Activated naive CD4-positive, alpha-beta T cell treated with anti-CD3 and anti-CD28 coated beads, Interleukin-2, amount 10 ng/mL, durations not matched to agents 7 days and 5 days (primary cell): ENCODE data around the gene FAM13C.
"Not testable (repeated sequence)": the region's sequence is repeated elsewhere in the genome, so short reads cannot be mapped to it uniquely, and the experiment has no call there.

ENCODE experiments used
- CTCF ChIA-PET: fragments of 350-600 bp; sonication (Branson Sonifier 250); formaldehyde crosslinking; loops from one replicate; lab custom pipeline; 2021; ENCODE audit warnings: antibody characterized with exemption; lab: Charles Lee
- DNase-seq: peaks from one replicate; pipeline ENCODE4 v3.0.0-alpha.2; 2020
- H3K27ac Mint-ChIP-seq: one replicate; pipeline ENCODE4 v1.8.0; 2021; ENCODE audit warnings: mild to moderate bottlenecking, moderate library complexity, mixed read lengths
- H3K27me3 Mint-ChIP-seq: one replicate; pipeline ENCODE4 v1.8.0; 2021; ENCODE audit warnings: mild to moderate bottlenecking, mixed read lengths
- H3K36me3 Mint-ChIP-seq: one replicate; pipeline ENCODE4 v1.8.0; 2021; ENCODE audit warnings: mixed read lengths
- H3K4me1 Mint-ChIP-seq: one replicate; pipeline ENCODE4 v1.8.0; 2021; ENCODE audit warnings: mixed read lengths
- H3K4me3 Mint-ChIP-seq: one replicate; pipeline ENCODE4 v1.8.0; 2021; ENCODE audit warnings: mild to moderate bottlenecking, moderate library complexity, mixed read lengths
- H3K9me3 Mint-ChIP-seq: one replicate; pipeline ENCODE4 v1.8.0; 2021; ENCODE audit warnings: mixed read lengths

The FAM13C gene

DNA sequence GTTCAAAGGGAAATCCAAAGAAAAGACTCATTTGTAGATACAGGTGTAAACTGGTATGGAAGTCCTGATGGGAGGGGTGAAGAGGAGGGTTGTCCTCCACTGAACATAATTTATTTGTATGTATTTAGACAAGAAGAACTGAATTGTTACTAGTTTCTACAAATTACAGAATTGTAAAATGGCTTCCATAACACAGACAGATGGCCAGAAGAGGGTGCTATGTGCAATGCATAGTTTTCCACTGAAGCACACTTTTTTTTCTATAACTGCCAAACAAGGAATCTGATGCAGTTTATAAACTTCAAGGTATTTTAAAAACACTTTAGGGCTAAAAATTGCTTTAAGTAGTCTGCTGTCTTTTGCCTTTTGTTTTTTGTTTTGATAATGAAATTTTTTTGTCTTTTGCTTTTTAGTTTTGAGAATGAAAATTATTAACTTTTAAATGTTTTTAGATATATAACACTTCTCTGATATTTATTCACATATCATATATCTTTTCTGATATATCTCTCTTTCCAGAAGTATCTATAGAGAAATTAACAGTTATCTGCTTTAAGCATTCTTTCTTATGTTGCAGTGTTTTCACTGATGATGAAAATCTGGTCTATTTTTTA lies 127.4 kb downstream of the FAM13C start:
- Mint-ChIP-seq H3K9me3 (no peaks in the 10 kb centered on the region), H3K4me3 (no peak overlapping the region), H3K27me3 (no peaks in the 10 kb centered on the region), H3K4me1 (no peaks in the 10 kb centered on the region), H3K36me3 (no peaks in the 10 kb centered on the region), H3K27ac (no peak overlapping the region)
- CTCF ChIA-PET, result no interaction called here
- no peak for DNase-seq

DNA sequence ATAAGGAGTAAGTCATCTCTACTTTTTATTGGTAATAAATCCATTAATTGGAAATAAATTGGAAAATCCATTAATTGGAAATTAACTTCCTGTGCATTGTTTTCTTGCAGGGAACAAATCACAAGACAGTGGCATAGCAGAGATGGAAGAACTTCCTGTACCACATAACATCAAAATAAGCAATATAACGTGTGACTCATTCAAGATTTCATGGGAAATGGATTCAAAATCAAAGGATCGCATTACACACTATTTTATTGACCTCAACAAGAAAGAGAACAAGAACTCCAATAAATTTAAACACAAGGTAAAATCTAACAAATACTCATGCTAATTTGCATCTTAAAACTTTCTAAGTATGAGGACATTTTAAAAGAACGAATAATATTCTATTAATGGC lies 128.2 kb downstream of the FAM13C start:
- no peak for DNase-seq
- H3K9me3 Mint-ChIP-seq, result no peaks in the 10 kb centered on the region
- CTCF ChIA-PET, result no interaction called here
- H3K27ac Mint-ChIP-seq, result no peak overlapping the region
- no peaks in the 10 kb centered on the region for H3K4me1 Mint-ChIP-seq
- H3K27me3 Mint-ChIP-seq, result no peaks in the 10 kb centered on the region
- no peaks in the 10 kb centered on the region for H3K36me3 Mint-ChIP-seq
- H3K4me3 Mint-ChIP-seq, result no peak overlapping the region

DNA sequence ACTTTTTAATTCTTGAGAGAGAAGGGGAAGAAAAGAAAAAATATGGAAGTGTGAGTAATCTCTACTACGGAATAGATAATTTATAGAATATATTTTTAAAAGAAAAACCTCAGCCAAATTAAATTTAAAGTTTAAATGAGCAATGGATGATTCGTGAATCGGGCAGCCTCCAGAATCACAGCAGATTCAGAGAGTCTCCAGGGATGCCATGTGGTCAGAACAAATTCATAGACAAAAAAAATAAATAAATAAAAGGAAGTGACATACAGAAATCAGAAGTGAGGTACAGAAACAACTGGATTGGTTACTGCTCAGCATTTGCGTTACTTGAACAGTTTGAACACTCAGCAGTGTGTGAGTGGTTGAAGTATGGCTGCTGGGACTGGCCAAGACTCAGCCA lies 132.9 kb downstream of the FAM13C start:
- no peaks in the 10 kb centered on the region for H3K27me3 Mint-ChIP-seq
- no peaks in the 10 kb centered on the region for H3K36me3 Mint-ChIP-seq
- no peak overlapping the region for H3K27ac Mint-ChIP-seq
- CTCF ChIA-PET, result no interaction called here
- no peaks in the 10 kb centered on the region for H3K4me1 Mint-ChIP-seq
- no peak for DNase-seq
- no peak overlapping the region for H3K4me3 Mint-ChIP-seq
- H3K9me3 Mint-ChIP-seq, result no peaks in the 10 kb centered on the region

DNA sequence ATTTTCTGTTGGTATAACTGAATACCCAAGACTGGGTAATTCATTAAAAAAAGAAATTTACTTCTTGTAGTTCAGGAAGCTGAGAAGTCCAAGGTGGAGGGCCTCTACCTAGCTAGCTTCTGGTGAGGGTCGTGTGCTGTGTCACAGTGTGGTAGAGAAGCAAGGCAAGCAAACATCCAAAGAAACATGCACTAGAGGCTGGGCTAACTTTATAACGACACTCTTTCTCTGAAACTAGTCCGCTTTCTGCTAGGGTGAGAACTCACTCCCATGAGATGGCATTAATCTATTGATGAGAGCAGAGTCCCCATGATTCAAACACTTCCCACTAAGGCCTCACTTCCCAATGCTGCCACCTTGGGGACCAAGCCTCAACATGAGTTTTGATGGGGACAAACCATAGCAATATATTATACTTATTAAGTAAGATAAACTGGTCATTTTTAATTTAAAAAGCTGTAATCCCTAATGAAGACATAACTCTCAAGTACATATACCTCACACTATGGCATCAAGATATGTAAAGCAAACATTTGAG lies 135.1 kb downstream of the FAM13C start:
- Mint-ChIP-seq H3K27me3 (no peaks in the 10 kb centered on the region), H3K4me3 (no peak overlapping the region), H3K36me3 (no peaks in the 10 kb centered on the region), H3K4me1 (no peaks in the 10 kb centered on the region), H3K27ac (no peak overlapping the region), H3K9me3 (no peaks in the 10 kb centered on the region)
- DNase-seq, result no peak
- CTCF ChIA-PET, result no interaction called here

DNA sequence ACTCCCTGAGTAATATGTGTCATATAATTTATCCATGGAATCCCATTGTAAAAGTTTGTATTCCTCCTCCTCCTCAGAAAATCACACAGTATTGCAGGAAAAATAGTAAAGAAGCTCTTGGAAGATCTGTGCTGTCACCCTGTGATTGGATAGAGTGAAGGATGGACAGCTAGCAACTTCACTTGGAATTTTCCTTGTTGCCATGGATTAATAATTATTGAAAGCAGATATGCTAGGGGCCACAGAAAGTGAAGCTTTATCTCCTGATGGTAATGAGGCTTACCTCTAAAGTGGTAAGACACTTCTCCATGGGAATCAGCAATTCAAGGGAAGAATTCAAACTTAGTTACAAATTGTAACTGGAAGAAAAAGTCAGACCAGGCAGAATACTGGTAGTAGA lies 137.1 kb downstream of the FAM13C start:
- Mint-ChIP-seq H3K36me3 (no peaks in the 10 kb centered on the region), H3K27me3 (no peaks in the 10 kb centered on the region), H3K4me3 (no peak overlapping the region), H3K9me3 (no peaks in the 10 kb centered on the region), H3K27ac (no peak overlapping the region), H3K4me1 (no peaks in the 10 kb centered on the region)
- no peak for DNase-seq
- CTCF ChIA-PET, result no interaction called here

DNA sequence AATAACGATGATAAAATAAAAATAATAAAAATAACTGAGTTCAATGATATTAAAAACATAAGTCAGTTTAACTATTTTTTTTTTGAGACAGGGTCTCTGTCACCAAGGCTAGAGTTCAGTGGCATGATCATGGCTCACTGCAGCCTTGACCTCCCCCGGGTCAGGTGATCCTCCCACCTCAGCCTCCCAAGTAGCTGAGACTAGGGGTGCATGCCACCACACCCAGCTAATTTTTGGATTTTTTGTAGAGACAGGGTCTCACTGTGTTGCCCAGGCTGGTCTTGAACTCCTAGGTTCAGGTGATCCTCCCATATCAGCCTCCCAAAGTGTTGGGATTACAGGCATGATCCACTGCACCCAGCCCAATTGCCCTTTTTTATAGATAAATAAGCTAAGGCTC lies 138.8 kb downstream of the FAM13C start:
- H3K4me3 Mint-ChIP-seq, H3K9me3 Mint-ChIP-seq, H3K27me3 Mint-ChIP-seq, CTCF ChIA-PET, H3K27ac Mint-ChIP-seq, H3K4me1 Mint-ChIP-seq, DNase-seq, H3K36me3 Mint-ChIP-seq: not testable (repeated sequence)

DNA sequence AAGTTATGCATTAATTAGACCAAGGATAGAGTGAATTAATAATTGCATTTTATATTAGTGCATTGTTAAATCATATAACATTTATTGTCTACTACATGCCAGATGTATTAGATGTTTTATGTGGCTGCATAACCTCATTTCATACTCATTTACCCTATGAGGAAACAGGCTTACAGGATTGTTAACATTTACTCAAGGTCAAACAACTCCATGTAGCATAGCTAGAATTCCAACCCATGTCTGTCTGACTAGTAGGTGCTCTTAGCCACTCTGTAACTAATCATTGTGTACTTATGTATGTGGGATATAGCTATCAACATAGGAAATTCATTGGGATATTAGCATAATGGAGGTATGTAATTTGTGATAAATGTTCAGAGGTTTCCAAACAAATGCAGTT lies 139.6 kb downstream of the FAM13C start:
- CTCF ChIA-PET, result no interaction called here

DNA sequence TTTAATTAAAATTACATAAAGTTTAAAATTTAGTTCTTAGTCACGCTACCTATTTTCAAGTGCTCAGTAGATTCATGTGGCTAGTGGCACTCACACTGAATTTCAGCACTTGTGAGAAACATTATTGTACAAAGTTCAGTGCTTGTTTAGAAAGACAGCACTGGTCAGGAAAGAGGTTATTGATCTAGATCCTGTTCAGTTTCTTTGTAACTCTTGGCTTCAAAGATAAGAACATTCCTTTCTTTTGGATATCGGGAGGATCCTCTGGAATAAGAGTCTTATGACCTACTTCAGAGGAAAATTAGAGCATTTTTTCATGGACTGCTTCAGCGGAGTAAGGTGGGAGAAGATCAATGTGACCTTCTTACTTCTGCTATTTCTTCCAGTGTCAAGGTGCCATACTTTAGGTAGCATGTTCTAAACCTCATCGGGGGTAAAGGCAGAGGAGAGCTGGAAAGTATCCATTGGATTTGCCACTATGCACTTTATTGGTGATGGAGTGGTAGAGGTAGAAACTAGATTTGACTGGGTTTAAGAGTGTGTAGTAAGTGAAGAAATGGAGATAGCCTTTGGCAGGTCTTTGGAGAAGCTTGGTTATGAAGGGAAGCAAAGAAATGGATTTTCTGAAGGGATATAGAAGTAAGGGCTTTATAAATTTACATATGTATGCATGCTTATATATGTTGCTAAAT lies 146.0 kb downstream of the FAM13C start:
- Mint-ChIP-seq H3K27me3 (no peaks in the 10 kb centered on the region), H3K4me1 (no peaks in the 10 kb centered on the region), H3K36me3 (no peaks in the 10 kb centered on the region)

More for the DNA sequence above, 139.6 kb downstream of the FAM13C start:
- Mint-ChIP-seq H3K27me3 (no peaks in the 10 kb centered on the region), H3K27ac (no peak overlapping the region), H3K9me3 (no peaks in the 10 kb centered on the region), H3K36me3 (no peaks in the 10 kb centered on the region), H3K4me3 (no peak overlapping the region), H3K4me1 (no peaks in the 10 kb centered on the region)
- no peak for DNase-seq

DNA sequence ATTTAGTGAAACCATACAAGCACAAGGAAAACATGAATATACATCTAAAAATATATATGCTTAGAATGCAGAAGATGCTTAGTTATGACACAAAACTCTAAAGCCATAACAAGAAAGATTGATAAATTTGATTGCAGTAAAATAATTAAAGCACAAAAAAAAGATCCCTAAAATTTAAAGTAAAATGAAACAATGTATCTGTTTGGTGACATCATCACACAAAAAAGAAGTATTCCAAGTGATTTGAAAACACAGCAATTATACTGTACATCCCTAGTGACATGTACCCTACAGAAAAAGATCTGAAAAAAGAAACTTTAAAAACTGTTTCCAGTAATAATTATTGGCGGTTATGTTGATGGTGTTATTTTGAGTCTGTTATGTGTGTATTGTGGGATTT lies 148.2 kb downstream of the FAM13C start:
- Mint-ChIP-seq H3K36me3 (no peaks in the 10 kb centered on the region), H3K27me3 (no peaks in the 10 kb centered on the region), H3K4me1 (no peaks in the 10 kb centered on the region), H3K4me3 (no peak overlapping the region), H3K9me3 (no peaks in the 10 kb centered on the region), H3K27ac (no peak overlapping the region)
- CTCF ChIA-PET, result no interaction called here
- no peak for DNase-seq

More for the DNA sequence above, 146.0 kb downstream of the FAM13C start:
- CTCF ChIA-PET, result no interaction called here
- no peak for DNase-seq
- no peaks in the 10 kb centered on the region for H3K9me3 Mint-ChIP-seq
- no peak overlapping the region for H3K4me3 Mint-ChIP-seq
- no peak overlapping the region for H3K27ac Mint-ChIP-seq

DNA sequence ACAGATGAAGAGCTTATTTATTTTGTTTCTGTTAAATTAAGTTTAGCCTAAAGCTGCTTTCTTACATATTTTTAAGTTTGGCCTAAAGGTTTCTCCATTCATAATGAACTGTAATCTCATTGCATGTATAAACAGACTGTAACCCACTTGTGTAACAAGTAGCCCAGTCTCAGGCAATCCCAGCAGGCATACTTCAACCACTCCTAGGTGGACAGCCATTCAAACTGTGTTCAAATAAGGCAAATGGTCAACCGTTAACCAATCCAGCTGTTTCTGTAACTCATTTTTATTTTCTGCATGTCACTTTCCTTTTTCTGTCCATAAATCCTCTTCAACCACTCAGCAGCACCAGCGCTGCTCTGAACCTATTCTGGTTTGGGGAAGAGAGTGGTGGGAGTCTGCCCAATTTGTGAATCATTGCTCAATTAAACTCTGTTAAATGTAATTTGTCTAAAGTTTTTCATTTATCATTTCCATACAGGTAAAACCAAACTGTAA lies 150.0 kb downstream of the FAM13C start:
- Mint-ChIP-seq H3K36me3 (no peaks in the 10 kb centered on the region), H3K4me1 (no peaks in the 10 kb centered on the region), H3K27ac (no peak overlapping the region), H3K27me3 (no peaks in the 10 kb centered on the region), H3K4me3 (no peak overlapping the region), H3K9me3 (peaks cover 4% of the 10 kb centered on the region)
- DNase-seq, result no peak
- CTCF ChIA-PET, result no interaction called here

DNA sequence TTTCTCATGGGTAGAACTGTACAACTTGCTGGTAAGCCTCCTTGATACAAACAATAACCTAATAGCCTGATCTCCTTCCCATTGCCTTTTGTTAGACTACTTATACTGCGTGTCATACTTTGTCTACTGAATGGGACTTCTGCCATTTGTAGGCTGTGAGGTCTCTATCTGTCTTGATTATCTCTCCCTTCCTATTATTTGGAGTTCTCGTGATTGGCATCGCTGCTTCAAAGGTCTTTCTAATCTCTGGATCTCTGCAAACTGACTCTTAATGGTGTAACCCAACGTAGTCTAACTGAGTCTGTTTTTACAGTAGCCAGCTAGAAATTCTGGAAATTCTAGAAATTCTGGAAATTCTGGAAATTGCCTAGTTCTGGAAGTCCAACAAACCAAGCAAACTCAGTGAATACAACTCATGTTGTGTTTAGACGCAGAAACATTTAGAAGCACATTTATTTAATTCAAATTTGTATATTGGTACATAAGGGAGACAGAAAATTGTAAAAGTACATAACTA lies 156.1 kb downstream of the FAM13C start:
- Mint-ChIP-seq H3K27me3 (no peaks in the 10 kb centered on the region), H3K4me3 (no peak overlapping the region)

More for the DNA sequence above, 156.1 kb downstream of the FAM13C start:
- no peak for DNase-seq
- Mint-ChIP-seq H3K27ac (no peak overlapping the region), H3K36me3 (no peaks in the 10 kb centered on the region), H3K4me1 (no peaks in the 10 kb centered on the region), H3K9me3 (peaks cover 4% of the 10 kb centered on the region)
- CTCF ChIA-PET, result no interaction called here
